Smooth muscle cell (in vitro differentiated cells): ENCODE measurements around the gene DDIT4. TPM values are rescaled to one million over a fixed set of nuclear protein-coding genes. Genes with fewer than 3 reads are reported as not detected.

Experiments
- DNase-seq: peaks from one replicate; lab custom pipeline; 2025; ENCODE audit not compliant: unreplicated experiment; lab: John Stamatoyannopoulos, UW
- H2AFZ ChIP-seq: fragments of 200-600 bp; sonication (generic); 2 replicates; pipeline ENCODE4 v1.6.0; 2016; ENCODE audit warnings: antibody characterized with exemption, low read depth, mild to moderate bottlenecking
- H3F3A ChIP-seq: fragments of 200-600 bp; sonication (generic); 2 replicates; pipeline ENCODE4 v1.6.0; 2017; ENCODE audit warnings: antibody characterized with exemption, low read depth
- H3K27ac ChIP-seq: fragments of 200-600 bp; sonication (generic); 2 replicates; pipeline ENCODE4 v1.5.1; 2016; ENCODE audit warnings: low read depth, mild to moderate bottlenecking
- H3K27me3 ChIP-seq: fragments of 200-600 bp; sonication (generic); 2 replicates; pipeline ENCODE4 v1.6.1; 2016; ENCODE audit warnings: low read depth, mild to moderate bottlenecking
- H3K36me3 ChIP-seq: fragments of 200-600 bp; sonication (generic); 2 replicates; pipeline ENCODE4 v1.5.1; 2016; ENCODE audit warnings: low read depth
- H3K4me1 ChIP-seq: fragments of 200-600 bp; sonication (generic); 2 replicates; pipeline ENCODE4 v1.5.1; 2016; ENCODE audit warnings: low read depth
- H3K4me2 ChIP-seq: fragments of 200-600 bp; sonication (generic); 2 replicates; pipeline ENCODE4 v1.6.0; 2016; ENCODE audit warnings: mild to moderate bottlenecking
- H3K4me3 ChIP-seq: fragments of 200-600 bp; sonication (generic); 2 replicates; pipeline ENCODE4 v1.5.1; 2016; ENCODE audit warnings: mild to moderate bottlenecking
- H3K79me2 ChIP-seq: fragments of 200-600 bp; sonication (generic); 2 replicates; pipeline ENCODE4 v1.6.0; 2016; ENCODE audit warnings: low read depth, mild to moderate bottlenecking
- H3K9ac ChIP-seq: fragments of 200-600 bp; sonication (generic); 2 replicates; pipeline ENCODE4 v1.6.0; 2016; ENCODE audit warnings: low read depth
- H3K9me3 ChIP-seq: fragments of 200-600 bp; sonication (generic); replicated peaks from 2 replicates; pipeline ENCODE4 v1.5.1; 2016; ENCODE audit warnings: low read depth
- H4K20me1 ChIP-seq: fragments of 200-600 bp; sonication (generic); 2 replicates; pipeline ENCODE4 v1.6.0; 2016; ENCODE audit warnings: low read depth
- WGBS: methylation state at CpG from one replicate; pipeline ENCODE4 v1.1.7; 2016; ENCODE audit warnings: low lambda C conversion rate; 5-methylcytosine and 5-hydroxymethylcytosine counted together
- polyA plus RNA-seq: library from polyadenylated mRNA; unstranded; fragments of >200 nt; fragmentation: Nextera tagmentation; extraction: Ambion mirVana; gene quantifications from 2 replicates; pipeline ENCODE4 v1.2.1, GENCODE V29; 2016
- total RNA-seq: library from RNA; depleted of rRNA; stranded (reverse); fragments of >200 nt; gene quantifications from 2 replicates; pipeline ENCODE4 v1.2.3, GENCODE V29; 2014
- TF ChIP-seq, protein P1 (sequence below): fragments of 200-600 bp; sonication (generic); IDR thresholded peaks from 2 replicates; pipeline ENCODE4 v1.5.1; 2017; ENCODE audit warnings: borderline replicate concordance, mild to moderate bottlenecking, antibody characterized with exemption; ENCODE audit not compliant: insufficient read depth, poor library complexity, severe bottlenecking

Gene DDIT4
- total and polyA plus RNA-seq, 2 experiments from 2014 or later, result 198 to 248 TPM

DNA sequence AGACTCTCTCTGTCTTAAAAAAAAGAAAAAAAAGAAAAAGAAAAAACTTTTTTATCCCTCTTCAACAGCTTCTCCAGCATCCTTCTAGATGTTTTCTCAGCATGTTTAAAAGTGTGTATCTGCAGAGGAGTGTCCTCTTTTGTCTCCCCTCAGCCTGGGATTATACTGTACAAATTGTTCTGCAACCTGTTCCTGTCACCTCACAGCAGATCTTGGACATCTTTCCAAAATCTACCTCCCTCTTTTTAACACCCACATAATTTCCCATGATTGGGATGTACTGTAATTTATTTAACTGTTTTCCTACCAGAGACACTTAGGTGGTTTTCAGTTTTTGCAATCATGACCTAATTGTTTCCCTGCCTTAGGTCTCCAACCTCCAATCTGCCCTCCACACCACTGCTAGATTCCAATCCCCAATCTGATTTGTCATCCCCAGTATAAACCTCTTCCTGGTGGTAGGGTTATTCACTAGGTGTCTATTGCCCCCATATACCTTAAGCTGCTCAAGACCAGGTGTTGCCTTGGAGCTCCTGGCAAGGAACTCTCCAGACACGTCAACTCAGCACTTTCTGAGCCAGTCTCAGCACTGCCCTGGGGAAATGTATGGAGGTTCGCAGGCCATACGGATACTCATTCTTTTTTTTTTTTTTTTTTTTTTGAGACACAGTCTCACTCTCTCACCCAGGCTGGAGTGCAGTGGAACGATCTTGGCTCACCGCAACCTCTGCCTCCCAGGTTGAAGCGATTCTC, 17.6 kb upstream of the DDIT4 start:
- no peak overlapping the region for H3K4me3 ChIP-seq
- H4K20me1 ChIP-seq, result no peaks in the 10 kb centered on the region
- WGBS, result 92% methylated on average over 6 of the region's 6 CpGs
- no peak overlapping the region for H3K27ac ChIP-seq
- no peak overlapping the region for H2AFZ ChIP-seq
- no peaks in the 10 kb centered on the region for H3K27me3 ChIP-seq
- DNase-seq, result no peak
- TF ChIP-seq, protein P1, sequence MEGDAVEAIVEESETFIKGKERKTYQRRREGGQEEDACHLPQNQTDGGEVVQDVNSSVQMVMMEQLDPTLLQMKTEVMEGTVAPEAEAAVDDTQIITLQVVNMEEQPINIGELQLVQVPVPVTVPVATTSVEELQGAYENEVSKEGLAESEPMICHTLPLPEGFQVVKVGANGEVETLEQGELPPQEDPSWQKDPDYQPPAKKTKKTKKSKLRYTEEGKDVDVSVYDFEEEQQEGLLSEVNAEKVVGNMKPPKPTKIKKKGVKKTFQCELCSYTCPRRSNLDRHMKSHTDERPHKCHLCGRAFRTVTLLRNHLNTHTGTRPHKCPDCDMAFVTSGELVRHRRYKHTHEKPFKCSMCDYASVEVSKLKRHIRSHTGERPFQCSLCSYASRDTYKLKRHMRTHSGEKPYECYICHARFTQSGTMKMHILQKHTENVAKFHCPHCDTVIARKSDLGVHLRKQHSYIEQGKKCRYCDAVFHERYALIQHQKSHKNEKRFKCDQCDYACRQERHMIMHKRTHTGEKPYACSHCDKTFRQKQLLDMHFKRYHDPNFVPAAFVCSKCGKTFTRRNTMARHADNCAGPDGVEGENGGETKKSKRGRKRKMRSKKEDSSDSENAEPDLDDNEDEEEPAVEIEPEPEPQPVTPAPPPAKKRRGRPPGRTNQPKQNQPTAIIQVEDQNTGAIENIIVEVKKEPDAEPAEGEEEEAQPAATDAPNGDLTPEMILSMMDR, result no peak
- H3K4me1 ChIP-seq, result peaks cover 34% of the 10 kb centered on the region
- H3K36me3 ChIP-seq, result no peaks in the 10 kb centered on the region
- no peak overlapping the region for H3K9ac ChIP-seq
- no peaks in the 10 kb centered on the region for H3K9me3 ChIP-seq
- no peaks in the 10 kb centered on the region for H3F3A ChIP-seq
- H3K79me2 ChIP-seq, result no peaks in the 10 kb centered on the region
- no peak overlapping the region for H3K4me2 ChIP-seq

DNA sequence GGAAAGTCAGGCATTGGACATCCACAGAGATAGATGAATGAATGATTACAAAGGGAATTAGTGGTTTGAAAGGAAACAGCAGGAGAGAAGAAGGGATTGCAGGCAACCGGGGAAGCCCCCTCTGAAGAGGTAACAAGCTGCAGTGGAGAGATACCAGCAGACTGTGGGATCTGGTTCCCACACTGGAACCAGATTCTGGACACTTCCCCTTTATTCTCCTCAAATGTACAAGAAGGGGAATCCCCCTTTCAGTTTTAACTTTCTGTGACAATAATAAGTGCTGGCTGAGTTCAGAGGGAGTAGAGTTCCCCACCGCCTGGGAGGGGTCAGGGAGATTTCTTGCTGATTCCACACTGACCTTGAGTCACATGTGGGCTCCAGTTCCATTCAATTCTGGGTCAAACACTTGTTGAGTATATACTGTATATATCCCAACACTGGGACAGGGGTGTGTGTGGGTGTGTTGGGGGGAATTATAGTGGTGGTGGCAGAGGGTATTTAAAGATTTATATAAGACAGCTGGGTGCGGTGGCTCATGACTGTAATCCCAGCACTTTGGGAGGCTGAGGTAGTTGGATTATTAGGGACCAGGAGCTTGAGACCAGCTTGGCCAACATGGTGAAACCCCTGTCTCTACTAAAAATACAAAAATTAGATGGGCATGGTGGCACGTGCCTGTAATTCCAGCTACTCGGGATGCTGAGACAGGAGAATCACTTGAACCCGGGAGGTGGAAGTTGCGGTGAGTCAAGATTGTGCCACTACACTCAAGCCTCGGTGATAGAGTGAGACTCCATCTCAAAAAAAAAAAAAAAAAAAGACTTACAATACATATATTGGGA, 16.5 kb upstream of the DDIT4 start:
- 75% methylated on average over 8 of the region's 8 CpGs for WGBS
- peaks cover 44% of the 10 kb centered on the region for H3K4me1 ChIP-seq

DNA sequence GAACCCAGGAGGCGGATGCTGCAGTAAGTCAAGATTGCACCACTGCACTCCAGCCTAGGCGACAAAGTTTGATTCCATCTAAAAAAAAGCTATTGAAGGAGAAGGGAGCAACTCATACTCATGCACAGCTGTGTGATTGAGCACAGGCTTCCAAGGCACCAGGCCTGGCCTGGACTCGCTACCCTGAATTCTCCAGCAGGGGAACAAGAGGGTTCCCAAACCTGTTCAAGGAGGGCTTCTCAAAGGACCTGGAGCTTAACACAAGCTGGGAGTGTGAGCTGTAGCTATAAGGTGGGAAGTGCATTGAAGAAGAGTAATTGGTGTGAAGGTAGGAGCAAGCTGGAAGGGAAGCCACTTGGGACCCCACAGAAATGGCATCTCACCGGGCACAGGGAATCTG, 15.1 kb upstream of the DDIT4 start:
- whole genome bisulfite sequencing, result 90% methylated on average over 4 of the region's 4 CpGs
- TF ChIP-seq, protein P1, result no peak
- Histone ChIP-seq H4K20me1 (no peaks in the 10 kb centered on the region), H3K36me3 (no peaks in the 10 kb centered on the region), H3K9me3 (no peaks in the 10 kb centered on the region), H3K4me1 (peaks cover 47% of the 10 kb centered on the region), H2AFZ (no peak overlapping the region), H3K9ac (no peak overlapping the region), H3K4me2 (no peak overlapping the region), H3K4me3 (no peak overlapping the region), H3K27ac (no peak overlapping the region), H3F3A (peaks cover 11% of the 10 kb centered on the region), H3K79me2 (no peaks in the 10 kb centered on the region), H3K27me3 (no peaks in the 10 kb centered on the region)
- DNase-seq, result no peak

More for the DNA sequence above, 16.5 kb upstream of the DDIT4 start:
- no peak for DNase-seq
- no peak overlapping the region for H3K4me3 ChIP-seq
- no peak overlapping the region for H3K9ac ChIP-seq
- H3K79me2 ChIP-seq, result no peaks in the 10 kb centered on the region
- H4K20me1 ChIP-seq, result no peaks in the 10 kb centered on the region
- TF ChIP-seq, protein P1, result no peak
- H3K27ac ChIP-seq, result no peak overlapping the region
- no peaks in the 10 kb centered on the region for H3K27me3 ChIP-seq
- no peaks in the 10 kb centered on the region for H3K36me3 ChIP-seq
- H3K4me2 ChIP-seq, result no peak overlapping the region
- no peak overlapping the region for H2AFZ ChIP-seq
- H3F3A ChIP-seq, result peaks cover 9% of the 10 kb centered on the region
- no peaks in the 10 kb centered on the region for H3K9me3 ChIP-seq
